Left lobe of liver (tissue), 2 donors: Measurements from ENCODE around the gene RTN4RL2. TPM values are rescaled to one million over a fixed set of nuclear protein-coding genes. Genes with fewer than 3 reads are reported as not detected.
A peak's percentile ranks its signal among the peaks of the same experiment; 100 is the strongest.

ENCODE experiments used
- ATAC-seq: fragments of 200-7000 bp; cut with Tn5 transposase; one replicate; pipeline ENCODE4 v1.9.1; 2020; ENCODE audit warnings: mild to moderate bottlenecking, moderate library complexity
- DNase-seq: peaks from one replicate; pipeline ENCODE4 v3.0.0-alpha.2; 2020; ENCODE audit warnings: low spot score
- total RNA-seq: library from RNA; stranded (reverse); gene quantifications from one replicate; pipeline ENCODE4 v1.2.1, GENCODE V29; 2021
- donor health status: DM: no; HTN: no; CAD: no; lungs with moderate emphysema.
- donor health status: DM: no; HTN: yes; CAD: no.

The RTN4RL2 gene
- total RNA-seq, 1 donor from 2014 or later = 22.0 TPM

- peak; percentile 25 for ATAC-seq
- DNase-seq = no peak
Measured at GRCh38 chr11:57477507-57478189, 17.3 kb downstream of the RTN4RL2 start.

- no peak for DNase-seq
- ATAC-seq = peak; percentile 2
Measured at GRCh38 chr11:57479021-57479663, 18.8 kb downstream of the RTN4RL2 start.

- DNase-seq = no peak
- no peak for ATAC-seq
Measured at GRCh38 chr11:57479911-57480310, 19.6 kb downstream of the RTN4RL2 start.

- ATAC-seq = peak; percentile 38
Measured at GRCh38 chr11:57480409-57481137, 20.2 kb downstream of the RTN4RL2 start.

GRCh38 chr11:57481315-57481714, 21.0 kb downstream of the RTN4RL2 start:
- no peak for ATAC-seq
- DNase-seq = no peak

More at GRCh38 chr11:57480409-57481137, 20.2 kb downstream of the RTN4RL2 start:
- no peak for DNase-seq

GRCh38 chr11:57481915-57482781, 21.8 kb downstream of the RTN4RL2 start:
- no peak for DNase-seq

GRCh38 chr11:57482782-57483561, 22.6 kb downstream of the RTN4RL2 start:
- no peak for ATAC-seq
- DNase-seq = no peak

More at GRCh38 chr11:57481915-57482781, 21.8 kb downstream of the RTN4RL2 start:
- ATAC-seq = no peak

- no peak for ATAC-seq
Measured at GRCh38 chr11:57483562-57483918, 23.2 kb downstream of the RTN4RL2 start.

GRCh38 chr11:57484141-57484710, 23.9 kb downstream of the RTN4RL2 start:
- ATAC-seq = no peak
- DNase-seq = no peak

More at GRCh38 chr11:57483562-57483918, 23.2 kb downstream of the RTN4RL2 start:
- no peak for DNase-seq

- DNase-seq = no peak
- ATAC-seq = no peak
Measured at GRCh38 chr11:57485217-57485990, 25.1 kb downstream of the RTN4RL2 start.

GRCh38 chr11:57487021-57487778, 26.9 kb downstream of the RTN4RL2 start:
- no peak for DNase-seq
- ATAC-seq = no peak

GRCh38 chr11:57487920-57488659, 27.8 kb downstream of the RTN4RL2 start:
- DNase-seq = no peak
- ATAC-seq = no peak

GRCh38 chr11:57490456-57491248, 30.3 kb downstream of the RTN4RL2 start:
- ATAC-seq (no peak), DNase-seq (no peak)

- peak; percentile 15 for ATAC-seq
- DNase-seq = no peak
Measured at GRCh38 chr11:57491371-57492061, 31.2 kb downstream of the RTN4RL2 start.

GRCh38 chr11:57493507-57494503, 33.5 kb downstream of the RTN4RL2 start:
- DNase-seq (peak; percentile 84), ATAC-seq (peak; percentile 65)
